Measurements from ENCODE around the gene PLA2G5. TPM values are rescaled to one million over a fixed set of nuclear protein-coding genes. Genes with fewer than 3 reads are reported as not detected.

The PLA2G5 gene
- total RNA-seq, 4 donors from 2014 or later = 17.7 to 46.2 (median 28.4) TPM

DNA sequence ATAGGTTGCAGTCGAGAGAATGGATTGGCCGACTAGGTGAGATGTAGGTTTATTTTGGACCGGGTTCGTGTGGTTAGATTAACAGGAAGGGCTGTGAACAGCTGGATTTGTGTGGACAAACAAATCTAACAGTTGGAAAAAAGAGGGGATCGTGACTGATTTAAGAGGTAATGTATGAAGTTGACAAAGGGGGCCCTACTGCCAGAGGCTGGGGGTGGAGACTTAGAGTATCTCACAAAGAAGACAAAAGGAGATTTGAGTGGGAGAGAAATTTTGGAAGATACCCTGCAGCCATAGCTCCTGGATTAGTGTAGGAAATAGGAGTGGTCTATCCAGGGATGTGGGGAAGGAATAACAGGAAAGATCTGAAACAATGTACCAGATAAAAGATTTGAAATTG is 38.8 kb upstream of the PLA2G5 start:
- WGBS = 80% methylated on average over 5 of the region's 5 CpGs
- intact Hi-C loops (cut with DNase I) = no loop called here

GRCh38 chr1:20031836-20032235 is 38.2 kb upstream of the PLA2G5 start:
- intact Hi-C loops (cut with DNase I) = no loop called here

More for the DNA sequence above, 38.8 kb upstream of the PLA2G5 start:
- no peak for TF ChIP-seq EP300 (IDR thresholded peaks at IDR 0.05)
- no peak for TF ChIP-seq POLR2AphosphoS5 (IDR thresholded peaks at IDR 0.05)
- no peak for TF ChIP-seq POLR2A (IDR thresholded peaks at IDR 0.05; ENCODE audit: low read depth)
- no peak for TF ChIP-seq CTCF (IDR thresholded peaks at IDR 0.05)
- Histone ChIP-seq H3K27ac (replicated peaks in 1 of 4) (no peak overlapping the region), H3K27me3 (no peaks in the 10 kb centered on the region), H3K4me1 (no peaks in the 10 kb centered on the region), H3K9me3 (peaks cover 0 to 5% (median 2%) of the 10 kb centered on the region in 4 donors), H3K4me3 (no peak overlapping the region), H3K36me3 (no peaks in the 10 kb centered on the region)
- no peak for DNase-seq (ENCODE audit: extremely low spot score)

DNA sequence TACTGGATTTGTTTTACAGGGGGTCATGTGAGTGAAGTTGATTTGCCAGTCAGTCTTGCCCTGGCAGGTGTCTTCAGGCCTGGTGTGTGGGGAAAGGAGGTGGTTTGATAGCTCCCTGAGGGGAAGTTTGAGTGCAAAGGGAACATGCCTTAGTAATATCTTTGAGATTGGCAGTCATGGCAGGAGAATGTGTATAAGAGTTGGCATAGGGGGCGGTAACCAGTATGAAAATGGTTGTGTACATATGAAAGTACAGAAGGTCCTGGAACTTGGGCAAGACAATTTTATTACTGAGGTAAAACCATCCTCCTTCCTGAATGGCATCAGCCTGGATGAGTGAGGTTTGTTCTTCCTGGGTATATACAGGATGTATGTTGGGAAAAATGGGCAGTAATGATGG is 37.6 kb upstream of the PLA2G5 start:
- intact Hi-C loops (cut with DNase I) = no loop called here
- 100% methylated on average over 1 of the region's 1 CpG for WGBS
- peaks cover 0 to 11% (median 6%) of the 10 kb centered on the region in 4 donors for H3K9me3 ChIP-seq
- H3K36me3 ChIP-seq = peaks cover 0 to 8% (median 0%) of the 10 kb centered on the region in 4 donors
- no peak overlapping the region for H3K4me3 ChIP-seq
- DNase-seq (ENCODE audit: extremely low spot score) = no peak
- no peaks in the 10 kb centered on the region for H3K4me1 ChIP-seq
- TF ChIP-seq EP300 (IDR thresholded peaks at IDR 0.05) (no peak), POLR2A (IDR thresholded peaks at IDR 0.05; ENCODE audit: low read depth) (no peak), POLR2AphosphoS5 (IDR thresholded peaks at IDR 0.05) (no peak), CTCF (IDR thresholded peaks at IDR 0.05) (no peak)
- no peaks in the 10 kb centered on the region for H3K27me3 ChIP-seq
- no peak overlapping the region for H3K27ac ChIP-seq (replicated peaks in 1 of 4)

More at GRCh38 chr1:20031836-20032235, 38.2 kb upstream of the PLA2G5 start:
- Histone ChIP-seq H3K27ac (replicated peaks in 1 of 4) (no peak overlapping the region), H3K36me3 (peaks cover 0 to 4% (median 0%) of the 10 kb centered on the region in 4 donors), H3K27me3 (no peaks in the 10 kb centered on the region), H3K9me3 (peaks cover 0 to 11% (median 4%) of the 10 kb centered on the region in 4 donors), H3K4me1 (no peaks in the 10 kb centered on the region), H3K4me3 (no peak overlapping the region)
- WGBS = 71% methylated on average over 2 of the region's 2 CpGs
- no peak for TF ChIP-seq EP300 (IDR thresholded peaks at IDR 0.05)
- no peak for TF ChIP-seq CTCF (IDR thresholded peaks at IDR 0.05)
- no peak for TF ChIP-seq POLR2AphosphoS5 (IDR thresholded peaks at IDR 0.05)
- TF ChIP-seq POLR2A (IDR thresholded peaks at IDR 0.05; ENCODE audit: low read depth) = no peak
- DNase-seq (ENCODE audit: extremely low spot score) = no peak

DNA sequence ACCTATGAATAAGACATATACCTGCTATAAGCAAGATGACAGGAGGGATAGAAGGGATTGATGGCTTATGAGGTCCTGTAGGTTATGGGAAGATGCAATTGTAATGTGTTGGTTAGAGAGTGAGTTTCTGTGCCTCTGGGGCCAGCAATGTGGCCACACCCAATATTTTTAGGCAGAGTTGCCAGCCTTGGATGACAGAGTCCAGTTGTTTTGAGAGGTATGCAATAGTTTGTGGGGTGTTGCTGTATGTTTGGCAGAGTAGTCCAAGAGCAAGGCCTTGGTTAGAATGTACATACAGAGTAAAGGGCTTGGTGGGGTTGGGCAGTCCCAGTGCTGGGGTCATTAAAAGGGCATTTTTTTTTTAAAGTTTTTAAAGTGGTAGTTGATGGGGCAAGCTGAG is 36.6 kb upstream of the PLA2G5 start:
- TF ChIP-seq CTCF (IDR thresholded peaks at IDR 0.05) (no peak), POLR2A (IDR thresholded peaks at IDR 0.05; ENCODE audit: low read depth) (no peak), POLR2AphosphoS5 (IDR thresholded peaks at IDR 0.05) (no peak), EP300 (IDR thresholded peaks at IDR 0.05) (no peak)
- H3K36me3 ChIP-seq = peaks cover 0 to 8% (median 0%) of the 10 kb centered on the region in 4 donors
- no peak overlapping the region for H3K4me3 ChIP-seq
- H3K9me3 ChIP-seq = peaks cover 0 to 11% (median 6%) of the 10 kb centered on the region in 4 donors
- no peak overlapping the region for H3K27ac ChIP-seq (replicated peaks in 1 of 4)
- H3K4me1 ChIP-seq = no peaks in the 10 kb centered on the region
- H3K27me3 ChIP-seq = no peaks in the 10 kb centered on the region
- intact Hi-C loops (cut with DNase I) = no loop called here
- no peak for DNase-seq (ENCODE audit: extremely low spot score)

GRCh38 chr1:20035114-20035513 is 34.9 kb upstream of the PLA2G5 start:
- Histone ChIP-seq H3K9me3 (peaks cover 0 to 11% (median 6%) of the 10 kb centered on the region in 4 donors), H3K36me3 (peaks cover 0 to 8% (median 0%) of the 10 kb centered on the region in 4 donors), H3K27me3 (no peaks in the 10 kb centered on the region), H3K4me3 (no peak overlapping the region), H3K27ac (replicated peaks in 1 of 4) (no peak overlapping the region), H3K4me1 (no peaks in the 10 kb centered on the region)
- TF ChIP-seq POLR2A (IDR thresholded peaks at IDR 0.05; ENCODE audit: low read depth) = no peak
- TF ChIP-seq EP300 (IDR thresholded peaks at IDR 0.05) = no peak
- TF ChIP-seq CTCF (IDR thresholded peaks at IDR 0.05) = no peak
- TF ChIP-seq POLR2AphosphoS5 (IDR thresholded peaks at IDR 0.05) = no peak
- intact Hi-C loops (cut with DNase I) = no loop called here
- 86% methylated on average over 5 of the region's 5 CpGs for WGBS
- no peak for DNase-seq (ENCODE audit: extremely low spot score)
